ENCODE data around the gene MOK.
"Not testable (repeated sequence)": the region's sequence is repeated elsewhere in the genome, so short reads cannot be mapped to it uniquely, and the experiment has no call there.

The MOK gene

GRCh38 chr14:102320671-102321455, 15.9 kb upstream of the MOK start:
- DNase-seq, result no peak

GRCh38 chr14:102320033-102320660, 15.2 kb upstream of the MOK start:
- DNase-seq, result no peak

- peak; percentile 7 for DNase-seq
Observed at GRCh38 chr14:102319351-102320032, 14.5 kb upstream of the MOK start, which contains the start of gene ZNF839. Gene ZNF839 (plus strand): TSS chr14:102319746. CDS start chr14:102319766, 20 bp downstream.

- DNase-seq, result no peak
Observed at GRCh38 chr14:102318781-102319276, 13.9 kb upstream of the MOK start.

- no peak for DNase-seq
Observed at GRCh38 chr14:102317564-102318248, 12.7 kb upstream of the MOK start.

- DNase-seq, result peak; percentile 34
Observed at GRCh38 chr14:102316743-102317563, 12.0 kb upstream of the MOK start.

- no peak for DNase-seq
Observed at GRCh38 chr14:102316338-102316742, 11.4 kb upstream of the MOK start.

- DNase-seq, result no peak
Observed at GRCh38 chr14:102315121-102315520, 10.2 kb upstream of the MOK start.

- no peak for DNase-seq
Observed at GRCh38 chr14:102314242-102315011, 9.5 kb upstream of the MOK start.

GRCh38 chr14:102303664-102304063, 1.3 kb downstream of the MOK start:
- DNase-seq, result no peak

GRCh38 chr14:102298303-102299070, 6.5 kb downstream of the MOK start:
- DNase-seq, result not testable (repeated sequence)

GRCh38 chr14:102297436-102298170, 7.4 kb downstream of the MOK start:
- DNase-seq, result no peak

- DNase-seq, result no peak
Observed at GRCh38 chr14:102295270-102295669, 9.7 kb downstream of the MOK start.

- DNase-seq, result no peak
Observed at GRCh38 chr14:102293781-102294180, 11.2 kb downstream of the MOK start.

GRCh38 chr14:102292441-102292840, 12.5 kb downstream of the MOK start:
- no peak for DNase-seq

GRCh38 chr14:102288139-102288538, 16.8 kb downstream of the MOK start:
- DNase-seq, result no peak

GRCh38 chr14:102285106-102285505, 19.9 kb downstream of the MOK start:
- no peak for DNase-seq

GRCh38 chr14:102283631-102284129, 21.3 kb downstream of the MOK start:
- no peak for DNase-seq

- DNase-seq, result no peak
Observed at GRCh38 chr14:102282751-102283465, 22.1 kb downstream of the MOK start.
